Measurements from ENCODE around the gene NCOA7.
A peak's percentile ranks its signal among the peaks of the same experiment; 100 is the strongest.
"Not testable (repeated sequence)": the region's sequence is repeated elsewhere in the genome, so short reads cannot be mapped to it uniquely, and the experiment has no call there.

NCOA7 gene

GRCh38 chr6:125753218-125753936 is 37.4 kb upstream of the NCOA7 start:
- DNase-seq (ENCODE audit: low spot score) = no peak

- DNase-seq (ENCODE audit: low spot score) = no peak
Observed at GRCh38 chr6:125753937-125754259, 36.9 kb upstream of the NCOA7 start.

GRCh38 chr6:125754566-125754965 is 36.2 kb upstream of the NCOA7 start:
- DNase-seq (ENCODE audit: low spot score) = no peak

- no peak for DNase-seq (ENCODE audit: low spot score)
Observed at GRCh38 chr6:125759184-125759902, 31.4 kb upstream of the NCOA7 start.

- no peak for DNase-seq (ENCODE audit: low spot score)
Observed at GRCh38 chr6:125759959-125760457, 30.8 kb upstream of the NCOA7 start.

GRCh38 chr6:125764121-125764671 is 26.6 kb upstream of the NCOA7 start:
- DNase-seq (ENCODE audit: low spot score) = no peak

- DNase-seq (ENCODE audit: low spot score) = no peak
Observed at GRCh38 chr6:125765944-125766343, 24.8 kb upstream of the NCOA7 start.

- no peak for DNase-seq (ENCODE audit: low spot score)
Observed at GRCh38 chr6:125766641-125767040, 24.1 kb upstream of the NCOA7 start.

- no peak for DNase-seq (ENCODE audit: low spot score)
Observed at GRCh38 chr6:125769147-125769783, 21.5 kb upstream of the NCOA7 start.

- DNase-seq (ENCODE audit: low spot score) = no peak
Observed at GRCh38 chr6:125773387-125774341, 17.1 kb upstream of the NCOA7 start.

- not testable (repeated sequence) for DNase-seq (ENCODE audit: low spot score)
Observed at GRCh38 chr6:125776107-125776826, 14.5 kb upstream of the NCOA7 start.

GRCh38 chr6:125779924-125780539 is 10.7 kb upstream of the NCOA7 start:
- DNase-seq (ENCODE audit: low spot score) = peak; percentile 86

- peak; percentile 49 for DNase-seq (ENCODE audit: low spot score)
Observed at GRCh38 chr6:125780540-125781313, 10.0 kb upstream of the NCOA7 start.

- DNase-seq (ENCODE audit: low spot score) = no peak
Observed at GRCh38 chr6:125781314-125781868, 9.4 kb upstream of the NCOA7 start.

GRCh38 chr6:125784365-125784764 is 6.4 kb upstream of the NCOA7 start:
- DNase-seq (ENCODE audit: low spot score) = no peak

GRCh38 chr6:125787791-125788190 is 3.0 kb upstream of the NCOA7 start:
- peak; percentile 28 for DNase-seq (ENCODE audit: low spot score)

GRCh38 chr6:125789167-125789566 is 1.6 kb upstream of the NCOA7 start:
- no peak for DNase-seq (ENCODE audit: low spot score)

GRCh38 chr6:125789576-125790357 is 993 bp upstream of the NCOA7 start:
- DNase-seq (ENCODE audit: low spot score) = peak; percentile 35
